NOMO-1 (cell line): ENCODE results near the gene ZNF521.

Experiments
- DNase-seq, 2 experiments: peaks; one replicate each; lab custom pipeline; 2025; ENCODE audit not compliant: unreplicated experiment in 2 of 2; lab: John Stamatoyannopoulos, UW

ZNF521 gene

DNA sequence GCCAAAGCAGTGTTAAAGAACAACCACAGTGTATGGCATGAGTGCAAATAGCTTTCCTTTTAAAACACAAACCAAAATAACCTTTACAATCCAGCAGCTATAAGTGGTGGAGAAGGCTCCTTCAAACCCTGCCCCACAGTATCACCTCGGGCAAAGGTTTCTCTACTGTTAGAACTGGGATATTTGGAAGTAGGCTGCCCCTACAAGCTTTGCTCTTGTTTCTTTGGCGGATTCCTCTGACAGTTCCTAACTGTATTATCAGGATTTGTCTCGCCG is 214.8 kb downstream of the ZNF521 start:
- DNase-seq: no peak

DNA sequence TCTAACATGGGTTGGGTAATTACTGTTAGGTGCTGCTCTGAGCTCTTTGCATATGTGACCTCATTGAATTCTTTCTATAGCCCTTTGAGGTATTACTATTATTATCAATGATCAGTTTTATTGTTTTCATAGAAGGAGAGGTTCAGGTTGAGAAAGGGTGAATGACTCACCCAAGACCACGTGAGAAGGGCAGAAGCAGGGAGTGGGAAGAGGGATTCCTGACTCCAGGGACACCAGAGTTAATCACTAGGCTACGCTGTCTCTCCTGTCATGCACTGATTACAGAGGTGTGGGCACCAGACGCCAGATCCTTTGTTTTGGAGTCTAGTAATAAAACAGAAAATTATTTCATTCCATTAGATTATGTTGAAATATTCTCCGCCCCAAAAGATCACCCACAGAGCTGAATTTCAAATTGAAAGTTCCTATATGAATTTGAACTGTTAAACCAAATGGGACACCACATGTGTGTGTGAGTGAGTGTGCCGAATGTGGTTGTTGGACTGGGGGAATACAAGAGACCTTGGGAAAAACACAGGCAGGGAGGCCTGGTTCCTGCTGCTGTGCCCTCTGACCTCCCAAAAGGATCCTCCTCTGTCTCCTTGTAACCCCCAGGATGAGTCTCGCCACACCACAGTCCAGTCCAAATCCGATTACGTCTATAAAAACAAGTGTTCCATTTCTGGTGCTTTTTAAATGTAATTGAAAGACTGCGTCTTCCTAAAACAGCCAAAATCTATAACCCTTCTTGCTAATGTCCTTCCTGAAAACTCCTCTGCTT is 215.4 kb downstream of the ZNF521 start:
- DNase-seq: no peak

DNA sequence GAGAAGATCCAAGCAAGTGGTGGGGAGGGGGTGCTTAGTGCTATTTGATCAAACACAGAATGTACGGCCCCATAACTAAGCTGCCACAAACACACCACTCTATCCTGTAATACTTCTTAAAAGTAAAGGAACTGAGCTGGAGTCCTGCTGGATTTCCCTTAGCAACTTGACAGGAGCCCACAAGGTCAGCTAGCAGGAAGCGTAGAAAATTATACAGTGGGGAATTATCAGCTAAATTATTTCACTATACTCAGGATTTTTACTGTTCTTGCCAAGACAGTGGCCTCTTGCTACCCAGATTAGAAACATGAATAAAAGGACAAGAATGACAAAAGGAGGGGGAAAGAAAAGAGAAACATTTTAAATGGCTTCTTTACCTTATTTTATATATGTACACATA is 217.1 kb downstream of the ZNF521 start:
- no peak for DNase-seq

DNA sequence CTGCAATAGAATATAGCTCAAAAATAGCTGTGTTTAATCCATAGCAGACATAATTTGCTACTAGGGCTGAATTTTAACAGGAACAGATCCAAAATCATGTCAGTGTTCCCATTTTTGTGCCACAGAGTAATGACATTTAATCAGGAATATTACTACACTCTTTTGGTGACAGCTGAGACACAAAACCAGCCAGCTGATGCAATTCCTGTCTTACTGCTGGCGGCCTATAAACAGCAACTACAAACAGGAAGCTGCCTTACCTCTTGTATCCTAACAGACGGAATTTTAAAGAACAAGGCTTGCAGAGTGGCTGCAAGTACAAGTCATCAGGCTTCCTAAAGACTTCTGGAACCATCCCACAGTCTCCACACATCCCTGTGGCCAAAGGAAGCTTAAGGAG is 218.1 kb downstream of the ZNF521 start:
- DNase-seq: no peak

DNA sequence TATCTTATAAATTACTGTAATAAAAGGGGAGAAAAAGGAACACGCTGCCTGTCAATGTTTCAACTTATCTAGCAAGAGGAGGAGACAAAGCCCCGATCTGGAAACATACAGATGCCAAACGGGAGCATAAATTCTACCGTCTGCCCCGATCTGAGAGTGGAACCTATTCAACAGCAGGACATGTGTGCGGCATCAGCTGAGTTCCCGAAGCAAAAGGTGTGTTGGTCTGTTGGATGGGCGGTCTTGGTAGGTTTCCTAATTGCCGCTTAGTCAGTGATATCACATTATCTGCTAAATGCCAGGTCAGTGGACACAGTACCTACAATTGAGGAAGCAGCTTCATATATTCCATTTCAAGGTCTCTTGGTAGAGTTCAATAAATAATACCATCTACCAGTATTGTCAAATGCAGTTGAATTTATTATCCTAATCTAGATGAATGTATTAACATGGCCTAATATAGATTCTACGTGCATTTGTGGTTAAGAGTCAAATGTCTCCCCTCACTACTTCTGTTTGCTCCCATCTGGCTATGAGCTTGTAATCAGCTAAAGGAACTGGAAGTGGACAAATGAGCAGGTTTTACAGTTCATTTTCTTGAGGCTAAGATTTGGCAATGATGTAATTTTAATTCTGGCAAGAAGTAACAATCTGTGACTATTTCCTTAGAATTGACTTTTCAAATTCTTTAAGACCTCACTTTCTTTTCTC is 219.0 kb downstream of the ZNF521 start:
- no peak for DNase-seq

DNA sequence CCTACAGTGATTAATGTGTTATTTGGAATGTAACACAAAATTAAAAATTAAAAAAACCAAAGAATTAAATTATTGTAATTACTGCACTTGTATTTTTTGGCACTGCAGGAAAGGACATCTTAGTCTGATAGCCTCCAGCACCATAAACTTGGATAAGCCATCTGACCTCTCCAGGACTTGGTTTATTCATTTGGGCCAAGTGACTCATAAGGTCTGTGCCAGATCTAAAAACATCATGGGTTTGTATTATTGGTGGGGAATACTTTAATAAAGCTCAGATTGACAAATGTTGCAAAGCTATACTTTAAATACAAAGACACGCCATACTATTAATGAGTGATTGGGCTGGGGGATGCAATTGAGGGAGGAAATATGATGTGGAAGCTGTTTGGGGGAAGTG is 225.2 kb downstream of the ZNF521 start:
- DNase-seq: no peak

DNA sequence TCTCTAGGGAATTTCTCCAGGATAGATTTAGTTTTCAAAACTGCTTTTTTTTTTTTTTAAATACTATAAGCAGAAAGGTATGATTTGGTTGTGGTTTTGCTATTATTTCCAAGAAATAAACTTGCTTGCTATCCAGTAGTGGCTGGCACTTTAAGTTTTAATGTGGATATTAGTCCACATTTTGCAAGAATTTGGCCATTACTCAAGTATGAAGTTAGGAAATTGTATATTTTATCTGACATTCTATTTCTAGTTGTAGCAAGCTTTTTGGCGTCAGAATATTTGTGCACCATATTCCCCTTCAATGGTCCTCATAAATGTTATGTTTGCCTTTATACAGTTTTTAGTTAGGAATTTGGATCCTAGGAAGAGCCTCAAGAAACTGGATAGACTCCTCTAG is 226.3 kb downstream of the ZNF521 start:
- no peak for DNase-seq

DNA sequence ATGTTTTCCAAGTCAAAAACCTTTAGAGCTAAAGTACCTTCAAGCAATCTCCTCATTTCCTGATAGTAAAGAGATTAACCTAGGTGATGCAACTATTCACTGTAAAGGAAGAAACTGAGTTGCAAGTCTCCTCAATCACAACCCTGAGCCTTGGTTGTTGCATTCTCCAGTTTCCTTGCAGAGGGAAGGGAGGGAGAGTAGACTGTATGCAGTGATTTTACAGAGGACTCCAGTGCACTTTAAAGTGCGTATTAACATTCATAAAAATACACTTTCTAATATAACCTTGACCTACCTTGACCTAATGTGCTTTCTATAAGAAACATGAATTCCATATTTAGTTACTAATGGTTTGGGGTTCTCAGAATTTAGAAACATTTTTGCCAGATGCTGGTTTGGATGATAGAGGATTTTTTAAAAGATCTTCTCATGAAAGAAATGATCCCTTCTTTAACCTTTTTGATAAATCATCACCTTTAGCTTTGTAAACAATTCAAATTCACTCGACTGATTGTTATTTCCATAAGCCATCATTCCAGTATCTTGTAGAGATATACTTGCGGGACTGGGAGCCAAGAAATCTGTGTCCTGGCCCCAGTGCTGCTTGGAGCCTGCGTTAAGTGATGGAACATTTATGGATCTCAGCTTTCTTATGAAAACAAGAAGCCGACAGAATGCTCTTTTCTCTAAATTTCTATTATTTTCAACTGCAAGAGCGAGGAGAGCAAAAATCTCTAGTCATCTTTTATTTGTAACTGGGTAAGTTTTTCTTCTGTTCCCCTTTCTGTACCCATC is 228.3 kb downstream of the ZNF521 start:
- no peak for DNase-seq

DNA sequence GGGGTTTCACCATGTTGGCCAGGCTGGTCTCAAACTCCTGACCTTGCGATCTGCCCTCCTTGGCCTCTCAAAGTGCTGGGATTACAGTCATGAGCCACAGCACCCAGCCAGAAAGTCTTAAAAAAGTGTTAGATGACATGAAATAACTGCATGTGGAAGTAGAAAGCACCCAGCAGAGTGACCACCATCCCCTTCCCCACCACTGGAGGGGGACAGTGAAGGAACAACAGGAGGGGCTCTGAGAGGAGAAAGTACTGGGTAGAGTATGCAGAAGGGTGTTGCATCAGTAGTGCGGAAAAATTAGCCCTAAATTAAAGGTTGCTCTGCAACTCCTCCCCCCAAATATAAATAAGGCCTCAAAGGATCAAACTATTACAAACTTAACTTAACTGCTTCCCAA is 230.5 kb downstream of the ZNF521 start:
- no peak for DNase-seq

DNA sequence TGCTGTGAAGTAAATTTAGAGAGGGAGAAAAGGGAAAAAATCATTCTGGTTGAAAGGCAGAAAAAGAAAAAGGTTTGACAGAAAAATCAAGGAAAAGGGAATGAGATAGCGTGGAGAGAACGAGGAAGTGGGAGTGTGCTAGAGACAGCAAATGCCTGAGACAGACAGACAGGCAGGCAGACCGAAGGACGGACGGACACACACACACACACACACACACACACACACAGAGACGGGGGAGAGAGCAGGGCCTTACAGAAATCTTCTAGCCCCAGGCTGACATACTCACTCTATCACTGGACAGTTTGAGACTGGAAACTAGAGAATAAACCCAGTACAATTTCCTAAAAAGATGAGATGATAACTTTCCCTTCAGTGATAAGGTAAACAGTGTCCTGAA is 238.4 kb downstream of the ZNF521 start:
- no peak for DNase-seq

DNA sequence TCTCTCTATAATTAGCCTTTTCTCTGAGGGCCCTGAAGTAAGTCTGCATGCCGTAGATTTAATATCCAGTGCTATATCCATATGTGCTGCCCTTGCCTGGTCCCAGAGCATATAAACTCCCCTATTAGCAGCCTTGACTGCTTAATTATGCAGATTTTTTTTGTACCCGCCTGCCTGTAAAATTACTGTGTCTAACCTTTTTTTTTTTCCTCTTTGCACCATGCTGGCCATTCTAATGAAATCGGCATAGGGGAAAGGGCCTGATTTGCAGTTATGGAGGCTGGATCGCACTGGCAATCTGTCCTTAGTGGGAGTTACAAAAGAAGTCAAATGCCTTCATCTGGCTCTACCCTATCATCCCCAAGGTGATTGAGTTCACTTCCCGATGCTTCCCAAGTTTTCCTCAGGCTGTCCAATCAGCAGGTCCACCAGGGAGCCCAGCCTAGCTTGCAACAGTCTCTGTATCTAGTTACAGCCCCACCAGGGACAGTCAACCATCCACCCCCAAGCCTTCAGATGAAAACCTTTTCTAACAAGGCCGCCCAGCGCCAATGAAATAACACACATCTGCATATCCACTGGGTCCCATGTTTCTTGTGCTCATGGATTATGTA is 239.0 kb downstream of the ZNF521 start:
- DNase-seq: no peak

DNA sequence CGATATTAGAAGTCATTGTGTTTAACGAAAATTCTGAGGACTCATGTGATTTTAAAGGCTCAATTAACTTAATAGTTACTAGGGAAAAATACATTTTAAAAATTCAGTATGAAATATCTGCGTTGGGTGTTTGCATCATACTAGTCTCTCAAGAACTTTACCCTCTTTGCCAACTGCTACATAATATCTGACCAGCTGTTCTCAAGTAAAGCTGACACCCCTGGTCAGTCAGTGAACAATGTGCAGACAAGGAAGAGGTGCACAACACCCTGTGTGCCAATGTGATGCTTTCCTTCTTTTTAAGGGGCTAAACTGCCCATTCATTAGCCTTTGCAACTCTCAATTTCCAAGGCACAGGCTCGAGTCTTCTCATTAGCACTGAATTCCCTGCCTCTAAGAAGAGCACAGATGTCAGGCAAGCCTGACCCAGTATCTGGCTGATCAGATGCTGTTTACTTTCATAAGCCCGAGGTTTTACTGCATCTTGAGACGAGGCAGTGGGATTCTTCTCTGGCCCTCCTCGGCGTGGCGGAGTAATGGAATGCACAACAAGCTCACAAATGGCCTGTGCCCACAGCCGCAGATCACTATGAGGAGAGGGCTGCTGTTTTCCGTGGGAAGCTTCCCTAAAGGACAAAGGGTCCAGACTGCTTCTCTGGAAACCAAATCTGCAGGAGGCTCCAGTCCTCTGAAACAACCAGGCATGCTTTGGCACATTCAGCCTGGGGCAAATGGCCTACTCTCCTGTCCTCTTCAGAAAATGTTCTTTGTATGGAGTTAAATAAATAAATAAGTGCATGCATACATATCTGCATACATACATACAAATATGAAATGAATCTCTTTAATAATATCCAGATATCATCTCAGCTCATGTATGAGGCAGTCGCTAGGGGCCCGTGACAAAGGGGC is 240.3 kb downstream of the ZNF521 start:
- no peak for DNase-seq

DNA sequence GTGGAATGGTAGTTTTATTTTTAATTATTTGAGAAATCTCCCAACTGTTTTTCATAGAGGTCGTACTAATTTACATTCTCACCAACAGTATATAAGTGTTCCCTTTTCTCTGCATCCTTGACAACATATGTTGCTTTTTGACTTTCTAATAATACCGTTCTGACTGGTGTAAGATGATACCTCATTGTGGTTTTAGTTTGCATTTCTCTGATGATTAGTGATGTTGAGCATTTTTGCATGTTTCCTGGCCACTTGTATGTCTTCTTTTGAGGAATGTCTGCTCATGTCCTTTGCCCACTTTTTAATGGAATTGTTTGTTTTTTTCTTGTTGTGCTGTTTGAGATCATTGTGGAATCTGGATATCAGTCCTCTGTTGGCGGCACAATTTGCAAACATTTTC is 242.5 kb downstream of the ZNF521 start:
- no peak for DNase-seq

DNA sequence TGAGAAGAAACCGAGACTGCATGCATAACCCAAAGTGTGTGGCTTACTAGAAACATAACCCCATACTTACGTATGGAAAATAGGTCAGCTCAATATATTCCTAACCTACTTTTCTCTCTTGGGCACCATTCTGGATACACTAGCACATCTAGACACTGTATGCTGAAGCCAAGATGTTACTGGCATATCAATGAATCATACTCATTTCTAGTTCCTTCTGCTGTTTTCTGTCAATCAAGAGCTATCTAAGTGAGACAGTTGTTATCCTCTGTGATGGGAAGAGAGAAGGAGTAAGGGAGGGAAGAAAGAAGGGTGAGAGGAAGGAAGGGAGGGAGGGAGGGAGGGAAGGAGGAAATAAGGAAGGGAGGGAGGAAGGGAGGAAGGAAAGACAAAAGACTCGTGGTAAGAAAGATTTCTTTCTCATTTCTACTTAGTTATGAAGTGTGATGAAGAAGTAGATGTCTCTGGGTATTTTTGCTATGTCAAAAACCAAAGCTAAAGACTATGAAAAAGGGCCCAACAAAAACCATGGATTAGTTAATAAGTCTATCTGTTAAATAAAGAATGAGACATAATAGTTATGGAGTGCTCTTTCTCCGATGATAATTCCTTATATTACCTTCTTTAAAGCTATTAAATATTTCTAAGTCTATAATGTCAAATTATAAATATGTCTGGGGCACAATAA is 248.4 kb downstream of the ZNF521 start:
- DNase-seq: no peak

DNA sequence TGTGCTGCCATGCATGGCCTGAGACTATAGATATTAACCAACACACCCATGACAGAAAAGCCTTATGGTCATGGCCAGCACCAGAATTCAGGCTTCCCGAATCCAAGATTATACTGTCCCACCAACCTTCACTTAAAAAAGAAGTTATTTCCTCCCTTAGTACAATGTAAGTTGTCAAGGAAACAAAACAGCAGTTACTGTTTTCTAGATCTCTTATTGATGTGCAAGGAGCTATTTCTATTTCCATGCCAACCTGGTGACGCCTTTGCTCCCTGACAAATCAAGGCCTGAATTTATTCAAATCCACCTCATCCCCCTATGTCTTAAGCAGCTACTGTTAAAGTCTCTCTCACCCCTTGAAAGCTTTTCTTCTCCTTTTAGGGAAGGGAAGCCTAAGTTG is 249.3 kb downstream of the ZNF521 start:
- no peak for DNase-seq

DNA sequence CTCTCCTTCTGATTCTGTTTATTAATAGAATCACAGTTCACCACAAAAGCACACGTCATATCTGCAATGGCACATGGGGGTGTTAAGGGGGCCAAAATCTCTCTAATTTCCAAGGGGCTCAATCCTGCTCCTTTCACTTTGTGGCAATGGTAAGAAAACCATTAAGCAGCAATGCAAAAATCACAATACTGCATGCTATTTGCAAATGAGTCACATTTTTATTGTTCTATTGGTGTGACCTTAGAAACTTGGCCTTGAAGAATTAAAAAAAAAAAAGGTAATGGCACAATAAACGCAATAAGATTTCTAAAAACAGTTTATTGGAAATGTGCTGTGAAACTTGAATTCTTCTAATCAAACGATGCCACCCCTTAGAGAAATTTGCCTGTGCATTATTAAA is 251.5 kb downstream of the ZNF521 start:
- DNase-seq: no peak

DNA sequence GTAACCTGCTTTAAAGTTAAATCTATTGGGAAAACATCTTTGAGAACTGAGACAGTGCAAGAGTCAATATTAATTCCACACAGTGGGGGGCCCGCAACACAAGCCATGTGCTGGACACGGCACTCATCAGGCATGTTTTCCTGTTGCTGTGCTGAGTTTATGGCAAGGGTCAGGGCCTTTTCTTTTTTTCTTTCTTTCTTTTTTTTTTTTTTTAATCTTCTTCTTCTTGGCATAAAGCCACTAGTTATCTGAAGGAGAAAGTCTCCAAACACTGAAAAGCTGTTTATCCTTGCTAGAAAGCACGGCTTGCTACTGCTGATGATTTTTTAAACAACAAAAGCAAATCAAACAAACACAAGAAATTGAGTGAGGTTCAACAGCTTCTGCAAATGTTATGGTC is 252.1 kb downstream of the ZNF521 start:
- DNase-seq: no peak

DNA sequence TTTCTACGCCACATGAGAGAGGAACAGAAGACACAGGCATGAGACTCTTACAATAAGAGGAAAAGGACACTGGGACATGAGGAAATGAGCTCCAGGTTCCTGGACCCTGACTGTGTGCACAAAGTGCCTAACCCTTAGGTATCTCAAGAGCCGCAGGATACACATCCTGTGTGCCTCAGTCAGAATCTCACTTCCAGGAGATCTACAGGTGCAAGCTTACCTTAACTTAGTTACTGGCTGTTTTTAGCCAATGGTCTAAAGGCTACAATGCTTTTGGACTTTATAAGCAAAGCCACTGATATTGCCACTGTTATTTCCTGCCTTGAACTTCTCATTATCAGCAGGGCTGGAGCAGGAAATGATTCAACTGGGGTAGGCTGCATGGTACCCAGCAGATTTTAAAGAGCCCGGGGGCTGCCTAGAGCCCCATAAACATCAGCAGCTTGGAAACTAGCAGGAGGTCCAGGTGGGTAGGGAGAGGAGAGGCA is 254.4 kb downstream of the ZNF521 start:
- no peak for DNase-seq

DNA sequence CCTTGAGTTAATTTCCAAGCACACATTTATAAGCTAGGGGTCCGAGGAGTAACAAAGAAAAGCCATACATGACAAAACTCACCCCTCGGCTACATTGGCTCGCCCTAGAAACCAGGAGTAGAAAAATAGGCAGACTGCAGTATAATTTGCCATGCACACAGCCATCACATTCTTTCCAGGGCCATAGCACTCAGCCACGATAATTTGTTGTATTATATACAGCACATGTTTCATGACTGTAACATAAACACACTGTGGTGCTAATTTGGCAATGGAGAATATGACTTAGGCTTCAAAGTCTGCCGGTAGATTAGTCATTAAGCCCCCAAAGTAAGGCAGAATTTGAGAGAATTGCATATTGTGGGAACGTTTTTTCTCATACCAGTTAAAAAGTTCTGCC is 254.9 kb downstream of the ZNF521 start:
- DNase-seq: no peak

DNA sequence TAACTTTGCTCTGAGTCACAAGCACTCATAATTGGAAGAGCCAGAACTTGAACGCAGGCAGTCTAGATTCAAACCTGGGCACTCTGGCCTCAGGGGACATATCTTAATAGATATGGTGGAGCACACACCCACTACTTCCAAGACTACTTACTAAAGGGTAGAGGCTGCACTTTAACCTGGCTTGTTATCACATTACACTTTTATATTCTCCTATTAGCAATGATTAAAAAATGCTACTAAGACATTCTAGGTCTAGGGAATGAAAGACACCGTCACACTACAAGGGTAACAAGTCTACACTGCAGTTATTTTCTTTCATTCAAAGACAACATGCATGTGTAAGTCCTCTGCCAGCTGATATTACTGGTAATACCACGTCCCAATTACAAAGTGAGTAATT is 258.8 kb downstream of the ZNF521 start:
- DNase-seq: no peak
